ENCODE data around the gene CPLX1.

DNA sequence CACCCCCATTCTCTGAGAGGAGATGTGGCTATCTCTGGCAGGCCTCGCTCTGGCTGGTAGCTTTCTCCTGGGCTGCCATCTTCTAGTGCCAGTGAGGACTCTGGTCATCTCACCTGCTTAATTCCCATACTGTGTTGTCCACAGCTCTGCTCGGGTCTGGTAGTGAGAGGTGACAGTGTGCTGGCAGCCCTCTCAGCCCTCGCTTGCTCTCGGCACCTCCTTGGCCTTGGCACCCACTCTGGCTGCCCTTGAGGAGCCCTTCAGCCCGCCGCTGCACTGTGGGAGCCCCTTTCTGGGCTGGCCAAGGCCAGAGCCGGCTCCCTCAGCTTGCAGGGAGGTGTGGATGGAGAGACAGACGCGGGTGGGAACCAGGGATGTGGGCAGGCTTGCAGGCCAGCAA, 52.7 kb downstream of the CPLX1 start:
- TF ChIP-seq, protein P1, sequence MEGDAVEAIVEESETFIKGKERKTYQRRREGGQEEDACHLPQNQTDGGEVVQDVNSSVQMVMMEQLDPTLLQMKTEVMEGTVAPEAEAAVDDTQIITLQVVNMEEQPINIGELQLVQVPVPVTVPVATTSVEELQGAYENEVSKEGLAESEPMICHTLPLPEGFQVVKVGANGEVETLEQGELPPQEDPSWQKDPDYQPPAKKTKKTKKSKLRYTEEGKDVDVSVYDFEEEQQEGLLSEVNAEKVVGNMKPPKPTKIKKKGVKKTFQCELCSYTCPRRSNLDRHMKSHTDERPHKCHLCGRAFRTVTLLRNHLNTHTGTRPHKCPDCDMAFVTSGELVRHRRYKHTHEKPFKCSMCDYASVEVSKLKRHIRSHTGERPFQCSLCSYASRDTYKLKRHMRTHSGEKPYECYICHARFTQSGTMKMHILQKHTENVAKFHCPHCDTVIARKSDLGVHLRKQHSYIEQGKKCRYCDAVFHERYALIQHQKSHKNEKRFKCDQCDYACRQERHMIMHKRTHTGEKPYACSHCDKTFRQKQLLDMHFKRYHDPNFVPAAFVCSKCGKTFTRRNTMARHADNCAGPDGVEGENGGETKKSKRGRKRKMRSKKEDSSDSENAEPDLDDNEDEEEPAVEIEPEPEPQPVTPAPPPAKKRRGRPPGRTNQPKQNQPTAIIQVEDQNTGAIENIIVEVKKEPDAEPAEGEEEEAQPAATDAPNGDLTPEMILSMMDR (conservative IDR thresholded peaks at IDR 0.05; ENCODE audit: low read length) = no peak
- TF ChIP-seq EZH2phosphoT487 (IDR thresholded peaks at IDR 0.05; ENCODE audit: borderline replicate concordance, low read depth, low read length) = no peak
